Activated T-cell treated with anti-CD3 and anti-CD28 coated beads, Interleukin-2, amount 50 U/mL, for 72 hours (primary cell): ENCODE data around the gene CPNE1. TPM values are rescaled to one million over a fixed set of nuclear protein-coding genes. Genes with fewer than 3 reads are reported as not detected.
"Not testable (repeated sequence)": the region's sequence is repeated elsewhere in the genome, so short reads cannot be mapped to it uniquely, and the experiment has no call there.

Experiments
- ATAC-seq, 2 donors: fragments of 150-1000 bp; cut with Tn5 transposase; replicated peaks in 1 of 2; 2 replicates each; pipeline ENCODE4 v1.10.0; 2021; ENCODE audit warnings: moderate library complexity in 2 of 2, mild to moderate bottlenecking in 1 of 2
- DNase-seq, 2 donors: peaks; one replicate each; pipeline ENCODE4 v3.0.0; 2021 to 2022; ENCODE audit warnings: mixed read lengths in 1 of 2
- H3K27ac Mint-ChIP-seq: one replicate; pipeline ENCODE4 v1.8.0; 2022; ENCODE audit warnings: mild to moderate bottlenecking, moderate library complexity, mixed read lengths
- H3K27me3 Mint-ChIP-seq: one replicate; pipeline ENCODE4 v1.8.0; 2022; ENCODE audit warnings: low read depth, mixed read lengths
- H3K36me3 Mint-ChIP-seq, 2 donors: one replicate each; pipeline ENCODE4 v1.8.0; 2022; ENCODE audit warnings: mixed read lengths in 2 of 2, mild to moderate bottlenecking in 1 of 2; ENCODE audit not compliant: insufficient read depth in 2 of 2
- H3K4me1 Mint-ChIP-seq: one replicate; pipeline ENCODE4 v1.8.0; 2022; ENCODE audit warnings: low read depth, mixed read lengths
- H3K4me3 Mint-ChIP-seq, 2 donors: one replicate each; pipeline ENCODE4 v1.8.0; 2022; ENCODE audit warnings: mild to moderate bottlenecking in 2 of 2, mixed read lengths in 2 of 2, moderate library complexity in 2 of 2
- H3K9me3 Mint-ChIP-seq, 2 donors: one replicate each; pipeline ENCODE4 v1.8.0; 2022; ENCODE audit warnings: mixed read lengths in 2 of 2
- total RNA-seq, 2 donors: library from RNA; stranded (reverse); gene quantifications; one replicate each; pipeline ENCODE4 v1.2.3, GENCODE V29; 2022

Gene CPNE1
- total RNA-seq, 2 donors from 2014 or later, result 459 to 512 TPM

DNA sequence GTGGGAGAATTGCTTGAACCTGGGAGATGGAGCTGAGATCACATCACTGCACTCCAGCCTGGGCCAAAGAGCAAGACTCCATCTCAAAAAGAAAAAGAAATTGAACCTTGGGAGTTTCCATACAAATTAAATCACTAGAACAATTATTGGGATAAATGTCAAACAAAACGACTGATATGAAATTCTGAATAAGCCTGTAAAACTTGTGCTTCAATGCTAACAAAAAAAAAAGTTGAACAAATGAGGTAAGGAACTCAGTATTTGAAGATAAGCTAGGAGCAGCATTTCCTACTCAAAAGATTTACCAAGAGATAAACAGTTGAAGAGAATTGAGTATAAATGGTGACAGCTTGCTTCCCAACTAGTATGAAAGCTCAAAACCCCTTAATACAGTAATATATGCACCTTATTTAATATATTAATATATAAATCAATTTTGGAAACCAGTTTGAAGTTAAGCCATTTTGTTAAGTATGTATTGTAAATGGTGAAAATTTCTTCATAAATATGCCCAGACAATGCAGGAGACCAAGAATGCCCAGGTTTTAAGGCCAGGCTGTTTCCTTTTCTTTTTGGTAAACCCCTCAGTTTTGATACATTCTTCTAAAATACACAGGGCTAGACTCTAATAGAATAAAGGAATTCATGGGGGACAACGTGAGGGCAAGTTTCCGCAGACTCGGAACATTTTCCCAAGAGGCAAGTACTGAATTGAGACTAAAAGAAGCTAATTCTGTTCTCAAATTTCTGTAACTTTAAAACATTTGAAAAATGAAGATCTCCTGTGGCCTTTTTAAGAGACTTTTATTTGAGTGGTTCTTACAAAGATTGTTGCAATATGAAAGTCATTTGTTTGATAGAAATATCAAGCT, 38.4 kb upstream of the CPNE1 start:
- Mint-ChIP-seq H3K27ac (peak overlapping the region; percentile 84), H3K36me3 (peaks cover 10 to 50% of the 10 kb centered on the region in 2 donors), H3K27me3 (no peaks in the 10 kb centered on the region), H3K4me1 (peaks cover 43% of the 10 kb centered on the region), H3K4me3 (no peak overlapping the region), H3K9me3 (no peaks in the 10 kb centered on the region)
- DNase-seq (no peak), ATAC-seq (no peak)

DNA sequence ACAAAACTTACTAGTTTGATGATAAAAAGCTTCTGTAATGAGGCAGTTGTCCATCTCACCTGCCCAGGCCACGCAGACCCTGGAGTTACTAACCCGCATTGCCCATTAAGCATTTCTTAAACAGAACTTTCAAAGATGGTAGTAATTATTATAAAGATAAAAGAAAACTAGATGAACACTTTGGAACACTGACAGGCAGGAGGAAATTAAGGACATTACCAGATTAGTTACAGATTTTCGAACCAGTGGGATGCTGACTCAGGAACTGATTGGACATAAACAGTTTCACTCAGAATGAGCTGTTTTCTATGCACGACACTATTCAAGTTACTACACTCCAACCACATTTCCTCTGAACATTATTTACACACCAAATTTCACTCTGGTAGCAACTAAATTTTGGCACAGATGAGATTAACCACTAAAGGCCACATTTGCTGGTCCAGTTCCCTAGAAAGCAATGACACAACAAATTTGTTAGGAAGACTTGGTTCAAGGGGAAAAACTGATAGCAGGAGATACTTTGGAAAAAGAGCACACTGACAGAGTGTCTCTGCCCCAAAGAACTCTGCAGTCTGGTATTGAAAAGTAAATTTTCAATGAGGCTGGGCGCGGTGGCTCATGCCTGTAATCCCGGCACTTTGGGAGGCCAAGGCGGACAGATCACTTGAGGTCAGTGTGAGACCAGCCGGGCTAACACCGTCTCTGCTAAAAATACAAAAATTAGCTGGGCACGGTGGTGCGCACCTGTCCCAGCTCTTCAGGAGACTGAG, 37.5 kb upstream of the CPNE1 start:
- H3K27me3 Mint-ChIP-seq, result no peaks in the 10 kb centered on the region
- DNase-seq (no peak), ATAC-seq (no peak)
- peaks cover 51% of the 10 kb centered on the region for H3K4me1 Mint-ChIP-seq
- H3K9me3 Mint-ChIP-seq, result no peaks in the 10 kb centered on the region
- H3K4me3 Mint-ChIP-seq, result no peak overlapping the region
- H3K27ac Mint-ChIP-seq, result peak overlapping the region; percentile 84
- H3K36me3 Mint-ChIP-seq, result peaks cover 10 to 48% of the 10 kb centered on the region in 2 donors

DNA sequence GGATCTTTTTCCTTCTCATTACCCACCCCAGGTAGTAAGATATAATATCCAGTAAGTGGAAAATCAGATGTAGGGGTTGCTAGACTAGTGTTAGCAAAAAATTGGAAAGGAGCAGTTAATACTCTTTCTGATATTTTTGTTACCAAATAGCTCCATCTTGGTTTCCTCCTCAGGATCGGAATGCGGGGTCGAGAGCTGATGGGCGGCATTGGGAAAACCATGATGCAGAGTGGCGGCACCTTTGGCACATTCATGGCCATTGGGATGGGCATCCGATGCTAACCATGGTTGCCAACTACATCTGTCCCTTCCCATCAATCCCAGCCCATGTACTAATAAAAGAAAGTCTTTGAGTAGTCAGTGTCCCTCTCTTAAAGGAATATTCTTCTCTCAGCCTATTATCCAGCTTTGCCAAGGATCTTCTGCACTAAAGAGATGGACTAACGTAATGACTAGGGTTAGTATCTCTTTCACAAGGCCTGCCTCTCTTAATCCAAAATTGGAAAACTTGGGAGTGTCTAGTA, 36.0 kb upstream of the CPNE1 start:
- Mint-ChIP-seq H3K27me3 (no peaks in the 10 kb centered on the region), H3K9me3 (no peaks in the 10 kb centered on the region), H3K36me3 (peaks cover 10 to 38% of the 10 kb centered on the region in 2 donors), H3K4me3 (peak overlapping the region; percentile 93 to 94), H3K27ac (peak overlapping the region; percentile 98), H3K4me1 (peaks cover 57% of the 10 kb centered on the region)
- DNase-seq (no peak), ATAC-seq (no peak)

DNA sequence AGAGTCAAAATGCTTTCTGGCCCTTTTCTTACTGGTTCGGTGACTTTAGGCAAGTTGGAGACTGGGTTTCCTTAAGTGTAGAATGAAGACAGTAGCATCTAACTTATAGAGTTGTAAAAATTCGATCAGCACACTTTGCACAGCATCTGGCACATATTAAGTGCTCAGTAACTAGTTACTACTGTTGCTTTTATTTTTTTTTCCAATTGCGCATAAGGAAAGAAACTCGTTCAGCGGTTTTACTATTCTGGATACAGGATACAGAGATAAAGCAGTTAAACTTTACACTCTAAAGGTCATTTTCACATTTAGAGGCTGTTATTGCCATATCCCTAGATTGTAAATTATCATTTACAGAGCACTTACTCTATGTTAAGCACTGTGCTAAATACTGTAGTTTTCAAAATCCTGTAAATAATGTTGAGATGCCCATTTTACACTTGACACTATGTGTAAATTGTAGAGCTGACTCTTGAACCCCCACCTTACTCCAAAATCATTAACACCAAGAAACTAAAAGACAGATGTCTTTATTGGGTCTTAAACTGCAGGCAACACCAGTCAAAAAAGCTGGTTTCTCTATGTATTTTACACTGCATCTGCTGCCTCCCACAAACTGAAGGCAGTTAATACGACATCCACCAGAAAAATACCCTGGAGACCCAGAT, 35.4 kb upstream of the CPNE1 start:
- Mint-ChIP-seq H3K36me3 (peaks cover 13 to 40% of the 10 kb centered on the region in 2 donors), H3K27ac (peak overlapping the region; percentile 98), H3K27me3 (no peaks in the 10 kb centered on the region), H3K4me1 (peaks cover 57% of the 10 kb centered on the region), H3K9me3 (no peaks in the 10 kb centered on the region), H3K4me3 (peak overlapping the region; percentile 93 to 94)
- peak in 1 of 2 donors; percentile 2 for ATAC-seq
- no peak for DNase-seq

DNA sequence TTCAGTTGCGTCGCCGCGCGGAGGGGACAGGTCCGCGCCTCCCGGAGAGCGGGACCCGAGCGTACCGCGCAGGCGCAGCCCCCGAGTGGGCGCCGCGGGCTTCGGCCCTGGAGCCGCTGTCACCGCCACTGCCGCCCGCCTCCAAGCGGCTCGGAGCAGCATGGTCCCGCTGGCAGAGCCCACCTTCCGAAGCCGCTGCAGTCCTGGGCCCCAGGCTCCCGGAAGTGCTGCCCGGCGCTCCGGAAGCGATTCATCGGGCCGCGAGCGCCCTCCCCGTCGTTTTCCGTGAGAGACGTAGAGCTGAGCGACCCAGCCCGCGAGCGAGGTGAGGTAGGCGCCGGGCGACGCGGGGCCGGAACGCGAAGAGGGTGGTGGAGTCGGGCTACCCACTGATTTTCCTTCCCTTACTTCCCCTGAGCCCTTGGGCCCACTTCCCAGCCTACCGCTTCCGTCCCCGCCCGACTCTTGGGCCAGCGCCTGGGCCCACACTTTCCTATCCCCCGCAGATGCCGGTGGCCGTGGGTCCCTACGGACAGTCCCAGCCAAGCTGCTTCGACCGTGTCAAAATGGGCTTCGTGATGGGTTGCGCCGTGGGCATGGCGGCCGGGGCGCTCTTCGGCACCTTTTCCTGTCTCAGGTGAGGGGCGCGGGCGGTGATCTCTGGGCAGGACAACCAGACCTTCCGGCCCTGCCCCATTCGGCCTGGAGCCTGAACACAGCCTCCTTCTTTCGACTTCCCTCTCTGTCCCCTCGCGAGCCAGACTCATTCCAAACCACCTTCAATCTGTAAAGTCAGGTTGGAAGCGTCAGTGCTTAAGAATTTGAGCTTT, 34.6 kb upstream of the CPNE1 start, which contains the start of the genes NFS1 and ROMO1:
TSS of gene NFS1 (minus strand) at position 226 of the 830 bp plus-strand sequence. CDS start at position 162, 64 bp downstream.
TSS of gene ROMO1 (plus strand) at position 279 of the 830 bp plus-strand sequence. CDS start at position 507, 228 bp downstream.
- H3K27ac Mint-ChIP-seq, result peak within 1 kb of the TSS; percentile 98
- peak; percentile 90 for DNase-seq
- no peaks in the 10 kb centered on the region for H3K9me3 Mint-ChIP-seq
- H3K4me3 Mint-ChIP-seq, result peak within 1 kb of the TSS; percentile 93 to 94
- H3K4me1 Mint-ChIP-seq, result peaks cover 57% of the 10 kb centered on the region
- peak; percentile 91 for ATAC-seq
- peaks cover 12 to 35% of the 10 kb centered on the region in 2 donors for H3K36me3 Mint-ChIP-seq
- no peaks in the 10 kb centered on the region for H3K27me3 Mint-ChIP-seq

DNA sequence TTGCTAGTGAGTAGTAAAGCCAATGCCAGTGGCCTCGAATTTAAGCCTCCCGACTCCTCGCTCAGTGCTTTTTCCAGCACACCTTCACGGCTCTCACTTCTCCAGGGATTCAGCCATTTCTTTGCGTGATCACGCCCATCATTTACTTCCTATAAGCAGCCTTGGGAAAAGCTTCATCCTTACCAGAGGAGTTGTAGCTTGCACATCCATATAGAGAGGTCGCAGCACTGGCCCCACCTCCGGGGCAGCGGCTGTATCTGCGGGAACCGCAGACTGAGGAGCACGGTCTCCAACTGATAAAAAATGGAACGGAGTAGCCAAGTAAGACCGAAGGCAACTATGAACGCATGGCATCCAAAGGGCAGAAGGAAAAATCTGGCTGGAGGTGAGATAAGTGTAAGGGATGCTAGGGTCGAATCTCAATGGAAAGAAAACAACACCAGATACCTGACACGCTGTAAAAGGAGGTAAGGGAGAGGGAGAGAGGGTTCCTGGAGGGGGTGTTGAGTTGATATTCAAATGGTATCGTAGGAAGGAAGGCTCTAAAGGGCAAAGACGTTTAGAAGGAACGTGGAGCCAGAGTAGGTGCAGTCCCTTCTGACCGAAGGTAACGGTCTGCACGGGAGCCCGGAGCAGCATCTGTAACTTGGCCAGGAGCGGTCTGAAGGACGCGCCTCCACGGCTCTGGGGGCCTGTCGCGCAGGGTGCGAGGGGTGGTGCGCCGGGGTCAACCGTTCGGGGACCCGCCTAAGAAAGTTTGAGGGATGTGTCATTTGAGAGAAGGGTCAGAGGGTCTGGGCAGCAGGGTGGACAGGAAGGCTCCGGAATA, 33.8 kb upstream of the CPNE1 start:
- no peaks in the 10 kb centered on the region for H3K27me3 Mint-ChIP-seq
- H3K9me3 Mint-ChIP-seq, result no peaks in the 10 kb centered on the region
- H3K36me3 Mint-ChIP-seq, result peaks cover 11 to 27% of the 10 kb centered on the region in 2 donors
- peak overlapping the region; percentile 93 to 94 for H3K4me3 Mint-ChIP-seq
- ATAC-seq, result peak; percentile 35 to 40
- H3K27ac Mint-ChIP-seq, result peak overlapping the region; percentile 92
- peaks cover 51% of the 10 kb centered on the region for H3K4me1 Mint-ChIP-seq
- DNase-seq, result no peak

DNA sequence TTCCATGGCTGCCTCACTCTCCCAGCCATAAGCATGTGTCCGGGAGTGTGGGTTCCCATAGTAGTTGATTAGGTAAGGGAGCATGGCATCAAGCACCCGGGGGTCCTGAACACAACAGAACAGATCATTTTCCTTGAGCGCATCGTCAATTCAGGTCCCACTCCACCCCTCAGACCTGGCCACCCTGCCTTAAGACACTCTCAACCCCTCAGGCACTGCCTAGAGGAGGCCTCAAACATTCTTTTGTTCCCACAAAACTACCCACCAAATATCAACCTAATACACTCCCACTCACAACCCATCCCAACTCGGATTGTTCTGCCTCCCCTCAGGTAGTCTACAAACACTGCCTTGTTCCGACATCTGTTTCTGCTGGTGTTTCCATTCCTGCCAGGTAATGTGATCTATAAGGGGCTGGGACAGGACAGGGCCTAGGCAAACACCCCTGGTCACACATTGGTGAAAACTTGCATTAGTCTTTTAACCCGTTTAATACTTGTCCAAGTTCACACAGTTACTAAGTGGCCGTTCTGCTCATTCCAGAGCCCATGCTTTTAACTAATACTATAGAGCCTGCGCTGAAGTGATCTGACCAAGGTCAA, 33.1 kb upstream of the CPNE1 start:
- H3K4me3 Mint-ChIP-seq, result peak overlapping the region; percentile 93 to 94
- peak overlapping the region; percentile 92 for H3K27ac Mint-ChIP-seq
- ATAC-seq (no peak), DNase-seq (no peak)
- H3K36me3 Mint-ChIP-seq, result peaks cover 11 to 26% of the 10 kb centered on the region in 2 donors
- H3K9me3 Mint-ChIP-seq, result no peaks in the 10 kb centered on the region
- no peaks in the 10 kb centered on the region for H3K27me3 Mint-ChIP-seq
- peaks cover 48% of the 10 kb centered on the region for H3K4me1 Mint-ChIP-seq

DNA sequence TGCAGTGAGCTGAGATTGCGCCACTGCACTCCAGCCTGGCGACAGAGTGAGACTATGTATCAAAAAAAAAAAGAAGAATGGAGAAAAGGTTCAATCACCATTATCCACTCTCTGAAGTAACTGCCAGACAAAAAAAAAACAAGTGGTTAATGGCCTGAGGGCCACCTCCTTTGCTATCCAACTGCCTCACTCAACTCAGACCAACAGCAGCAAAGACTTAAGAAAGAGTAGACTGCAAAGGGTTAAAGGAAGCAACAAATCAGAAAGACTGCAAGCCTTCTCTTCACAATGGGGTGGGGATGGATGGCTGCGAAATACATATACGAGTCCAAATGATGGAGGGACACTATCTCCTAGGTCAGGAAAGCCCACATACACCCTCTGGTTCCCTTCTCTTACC, 31.3 kb upstream of the CPNE1 start:
- H3K36me3 Mint-ChIP-seq, result peaks cover 11 to 24% of the 10 kb centered on the region in 2 donors
- no peak overlapping the region for H3K27ac Mint-ChIP-seq
- DNase-seq, result no peak
- H3K9me3 Mint-ChIP-seq, result no peaks in the 10 kb centered on the region
- H3K4me1 Mint-ChIP-seq, result peaks cover 36% of the 10 kb centered on the region
- H3K4me3 Mint-ChIP-seq, result no peak overlapping the region
- no peak for ATAC-seq
- H3K27me3 Mint-ChIP-seq, result no peaks in the 10 kb centered on the region

DNA sequence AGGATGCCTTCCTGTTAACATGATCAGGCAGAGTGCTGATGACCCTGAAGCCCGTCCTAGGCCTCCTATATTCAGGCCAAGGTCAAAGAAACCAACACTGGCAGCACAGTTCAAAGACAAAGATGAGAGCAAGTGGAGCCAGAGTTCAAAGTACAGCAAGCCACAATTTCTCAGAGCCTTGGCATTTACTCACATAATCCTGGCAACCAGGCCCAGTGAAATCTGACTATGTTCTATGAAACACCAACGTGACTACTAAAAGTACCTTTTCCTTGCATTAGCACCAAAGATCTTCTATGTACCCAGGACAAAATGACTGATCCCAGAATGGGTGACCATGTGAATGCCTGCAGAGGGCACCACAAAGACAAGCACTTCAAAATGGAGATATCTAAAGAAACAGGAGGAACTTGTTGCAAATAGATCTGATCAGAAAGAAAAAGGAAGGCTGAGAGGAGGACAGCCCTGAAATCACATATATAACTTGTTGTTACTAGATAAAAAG, 30.6 kb upstream of the CPNE1 start:
- Mint-ChIP-seq H3K9me3 (no peaks in the 10 kb centered on the region), H3K27me3 (no peaks in the 10 kb centered on the region), H3K27ac (peak overlapping the region; percentile 66), H3K4me1 (peaks cover 29% of the 10 kb centered on the region), H3K4me3 (no peak overlapping the region), H3K36me3 (peaks cover 11 to 24% of the 10 kb centered on the region in 2 donors)
- DNase-seq (no peak), ATAC-seq (no peak)

DNA sequence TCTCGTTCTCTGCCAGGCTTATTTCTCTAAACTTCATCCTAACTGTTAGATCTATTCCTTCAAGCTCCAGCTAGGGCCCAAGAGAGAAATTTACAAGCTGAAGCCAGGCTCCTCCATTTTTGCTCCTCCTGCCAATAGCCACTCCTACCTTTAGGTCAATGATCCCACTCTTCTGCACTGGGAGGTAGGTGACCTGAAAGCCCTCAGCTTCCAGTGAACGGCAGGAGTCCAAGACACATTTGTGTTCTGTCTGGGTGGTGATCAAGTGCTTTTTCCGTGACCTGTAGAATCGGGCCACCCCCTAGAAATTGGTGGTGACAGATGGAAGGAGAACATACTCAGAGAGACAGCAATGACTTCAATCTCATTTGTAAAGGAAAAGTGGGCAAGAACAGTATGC, 25.6 kb upstream of the CPNE1 start:
- Mint-ChIP-seq H3K4me3 (no peak overlapping the region), H3K27ac (no peak overlapping the region), H3K4me1 (no peaks in the 10 kb centered on the region), H3K36me3 (peaks cover 3 to 19% of the 10 kb centered on the region in 2 donors), H3K9me3 (no peaks in the 10 kb centered on the region), H3K27me3 (no peaks in the 10 kb centered on the region)
- DNase-seq (no peak), ATAC-seq (no peak)

DNA sequence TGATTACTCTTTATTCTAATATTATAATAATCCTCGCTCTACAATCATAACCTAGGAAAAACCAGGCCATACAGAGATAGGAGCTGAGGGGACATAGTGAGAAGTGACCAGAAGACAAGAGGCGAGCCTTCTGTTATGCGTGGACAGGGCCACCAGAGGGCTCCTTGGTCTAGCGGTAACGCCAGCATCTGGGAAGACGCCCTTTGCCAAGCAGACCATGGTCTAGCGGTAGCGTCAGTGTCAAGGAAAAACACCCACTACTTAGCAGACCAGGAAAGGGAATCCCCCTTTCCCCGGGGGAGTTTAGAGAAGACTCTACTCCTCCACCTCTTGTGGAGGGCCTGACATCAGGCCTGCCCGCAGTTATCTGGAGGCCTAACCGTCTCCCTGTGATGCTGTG, 22.2 kb upstream of the CPNE1 start:
- not testable (repeated sequence) for ATAC-seq, DNase-seq, H3K27me3 Mint-ChIP-seq, H3K27ac Mint-ChIP-seq, H3K9me3 Mint-ChIP-seq, H3K4me3 Mint-ChIP-seq, H3K4me1 Mint-ChIP-seq
- peaks cover 3 to 14% of the 10 kb centered on the region in 2 donors for H3K36me3 Mint-ChIP-seq
